Measurements from ENCODE around the gene TDRD3.

Gene TDRD3

GRCh38 chr13:60575142-60575541 lies 178.1 kb downstream of the TDRD3 start:
- DNase-seq (ENCODE audit: low read depth): no peak

GRCh38 chr13:60577761-60578160 lies 180.7 kb downstream of the TDRD3 start:
- DNase-seq (ENCODE audit: low read depth): no peak

GRCh38 chr13:60583196-60583888 lies 186.3 kb downstream of the TDRD3 start:
- DNase-seq (ENCODE audit: low read depth): peak; percentile 78

GRCh38 chr13:60583911-60584753 lies 187.1 kb downstream of the TDRD3 start:
- DNase-seq (ENCODE audit: low read depth): peak; percentile 75

GRCh38 chr13:60584976-60585375 lies 188.0 kb downstream of the TDRD3 start:
- DNase-seq (ENCODE audit: low read depth): no peak

- peak; percentile 58 for DNase-seq (ENCODE audit: low read depth)
Measured at GRCh38 chr13:60590800-60591747, 194.1 kb downstream of the TDRD3 start.

GRCh38 chr13:60603049-60603448 lies 206.0 kb downstream of the TDRD3 start:
- DNase-seq (ENCODE audit: low read depth): no peak

GRCh38 chr13:60604058-60604457 lies 207.0 kb downstream of the TDRD3 start:
- no peak for DNase-seq (ENCODE audit: low read depth)

GRCh38 chr13:60608954-60609353 lies 211.9 kb downstream of the TDRD3 start:
- no peak for DNase-seq (ENCODE audit: low read depth)

GRCh38 chr13:60611523-60611922 lies 214.5 kb downstream of the TDRD3 start:
- no peak for DNase-seq (ENCODE audit: low read depth)

GRCh38 chr13:60612593-60612992 lies 215.6 kb downstream of the TDRD3 start:
- DNase-seq (ENCODE audit: low read depth): no peak

- DNase-seq (ENCODE audit: low read depth): no peak
Measured at GRCh38 chr13:60613080-60613479, 216.1 kb downstream of the TDRD3 start.

- DNase-seq (ENCODE audit: low read depth): peak; percentile 10
Measured at GRCh38 chr13:60617991-60618733, 221.1 kb downstream of the TDRD3 start.

GRCh38 chr13:60619461-60619860 lies 222.4 kb downstream of the TDRD3 start:
- DNase-seq (ENCODE audit: low read depth): no peak

GRCh38 chr13:60620611-60621395 lies 223.8 kb downstream of the TDRD3 start:
- no peak for DNase-seq (ENCODE audit: low read depth)

- DNase-seq (ENCODE audit: low read depth): no peak
Measured at GRCh38 chr13:60623151-60623550, 226.1 kb downstream of the TDRD3 start.

Data from GM04504 (cell line).